ENCODE data around the gene PARG.

DNA sequence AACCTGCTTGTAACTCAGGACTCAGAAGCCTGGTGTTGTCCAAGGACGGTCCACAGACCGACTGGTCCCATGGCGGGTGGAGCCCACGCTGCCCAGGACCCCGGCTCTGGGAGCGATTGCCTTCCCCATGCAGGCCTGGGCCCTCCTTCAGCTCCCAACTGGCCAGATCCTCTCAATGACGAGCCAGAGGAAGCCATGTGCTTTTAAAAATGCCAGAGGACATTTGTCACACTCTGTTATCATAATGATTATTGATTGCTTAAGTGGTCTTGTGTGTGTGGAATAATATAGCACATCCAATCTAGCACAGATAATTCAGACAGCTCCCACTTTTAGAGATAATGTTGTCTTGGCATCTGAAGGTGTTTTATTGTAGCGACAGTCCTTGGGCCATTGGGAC is 157.1 kb downstream of the PARG start:
- TF ChIP-seq, protein P1, sequence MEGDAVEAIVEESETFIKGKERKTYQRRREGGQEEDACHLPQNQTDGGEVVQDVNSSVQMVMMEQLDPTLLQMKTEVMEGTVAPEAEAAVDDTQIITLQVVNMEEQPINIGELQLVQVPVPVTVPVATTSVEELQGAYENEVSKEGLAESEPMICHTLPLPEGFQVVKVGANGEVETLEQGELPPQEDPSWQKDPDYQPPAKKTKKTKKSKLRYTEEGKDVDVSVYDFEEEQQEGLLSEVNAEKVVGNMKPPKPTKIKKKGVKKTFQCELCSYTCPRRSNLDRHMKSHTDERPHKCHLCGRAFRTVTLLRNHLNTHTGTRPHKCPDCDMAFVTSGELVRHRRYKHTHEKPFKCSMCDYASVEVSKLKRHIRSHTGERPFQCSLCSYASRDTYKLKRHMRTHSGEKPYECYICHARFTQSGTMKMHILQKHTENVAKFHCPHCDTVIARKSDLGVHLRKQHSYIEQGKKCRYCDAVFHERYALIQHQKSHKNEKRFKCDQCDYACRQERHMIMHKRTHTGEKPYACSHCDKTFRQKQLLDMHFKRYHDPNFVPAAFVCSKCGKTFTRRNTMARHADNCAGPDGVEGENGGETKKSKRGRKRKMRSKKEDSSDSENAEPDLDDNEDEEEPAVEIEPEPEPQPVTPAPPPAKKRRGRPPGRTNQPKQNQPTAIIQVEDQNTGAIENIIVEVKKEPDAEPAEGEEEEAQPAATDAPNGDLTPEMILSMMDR (IDR thresholded peaks at IDR 0.05), result no peak
- no peak for TF ChIP-seq POLR2A (IDR thresholded peaks at IDR 0.05)
